Colonic mucosa (tissue), 4 donors: ENCODE data around the gene FMN2. TPM values are rescaled to one million over a fixed set of nuclear protein-coding genes. Genes with fewer than 3 reads are reported as not detected.

Experiments
- DNase-seq: peaks from one replicate; pipeline ENCODE4 v3.0.0-alpha.2; 2020
- H3K27ac ChIP-seq: fragments of 200-600 bp; one replicate; pipeline ENCODE4 v1.8.0; 2021
- H3K27me3 ChIP-seq: fragments of 200-600 bp; one replicate; pipeline ENCODE4 v1.8.0; 2021
- H3K36me3 ChIP-seq: fragments of 200-600 bp; one replicate; pipeline ENCODE4 v1.8.0; 2021
- H3K4me1 ChIP-seq: fragments of 200-600 bp; one replicate; pipeline ENCODE4 v1.8.0; 2021; ENCODE audit warnings: mild to moderate bottlenecking
- H3K4me3 ChIP-seq: fragments of 200-600 bp; one replicate; pipeline ENCODE4 v1.8.0; 2021
- H3K9ac ChIP-seq, 2 donors: one replicate each; pipeline ENCODE4 v1.7.0; 2013; ENCODE audit warnings: control low read depth in 2 of 2, low read depth in 2 of 2, low read length in 2 of 2
- H3K9me3 ChIP-seq: fragments of 200-600 bp; one replicate; pipeline ENCODE4 v1.8.0; 2021
- CTCF ChIP-seq: fragments of 200-600 bp; IDR thresholded peaks from one replicate; pipeline ENCODE4 v1.8.0; 2022; ENCODE audit warnings: antibody characterized with exemption, mild to moderate bottlenecking
- intact Hi-C: fragments of 100-400 bp; cut with DNase I; formaldehyde crosslinking; loops from one replicate; pipeline ENCODE4 v1.14.1; 2022
- total RNA-seq, 2 donors: library from RNA; stranded (reverse); fragmentation: NEBNext Ultra II Directional in 1 of 2; extraction: Animal tissue kit (Norgen Biotek cat#: 25700) in 1 of 2; gene quantifications; one replicate each; pipeline ENCODE4 v1.2.1, GENCODE V29; 2021
- donor health status: healthy.
- donor health status: DM: no; HTN: no; CAD: no.
- donor health status: DM: no; HTN: no; CAD: no.

The FMN2 gene
- total RNA-seq, 2 donors from 2014 or later: 0.62 to 3.0 TPM

DNA sequence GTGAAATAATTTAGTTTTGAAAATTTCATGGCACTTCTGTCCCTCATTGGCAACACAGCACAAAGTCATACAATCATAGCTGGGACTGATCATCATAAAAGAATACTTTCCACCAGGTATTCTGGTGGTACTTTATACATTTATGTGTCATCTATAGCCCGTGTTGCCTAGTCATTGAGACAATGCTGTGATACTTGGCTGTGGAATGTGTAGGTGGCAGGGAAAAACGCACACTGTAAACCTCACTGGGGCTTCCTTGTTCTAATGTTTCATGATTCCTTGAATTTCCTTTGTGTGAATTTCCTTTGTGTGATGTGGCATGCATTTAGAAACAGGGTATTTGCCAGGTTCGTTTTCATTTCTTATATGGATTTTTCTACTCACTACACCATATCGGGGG lies 118.3 kb downstream of the FMN2 start:
- no peak overlapping the region for H3K4me3 ChIP-seq
- H3K9me3 ChIP-seq: no peaks in the 10 kb centered on the region
- intact Hi-C loops: no loop called here
- DNase-seq: no peak
- H3K27ac ChIP-seq: no peak overlapping the region
- H3K4me1 ChIP-seq: no peaks in the 10 kb centered on the region
- H3K9ac ChIP-seq: no peak overlapping the region
- no peak for TF ChIP-seq CTCF
- H3K36me3 ChIP-seq: no peaks in the 10 kb centered on the region
- H3K27me3 ChIP-seq: no peaks in the 10 kb centered on the region

GRCh38 chr1:240212556-240212955 lies 120.9 kb downstream of the FMN2 start:
- no peaks in the 10 kb centered on the region for H3K27me3 ChIP-seq
- no peak overlapping the region for H3K4me3 ChIP-seq
- no peak overlapping the region for H3K9ac ChIP-seq
- intact Hi-C loops: no loop called here
- H3K27ac ChIP-seq: no peak overlapping the region
- no peak for DNase-seq
- H3K9me3 ChIP-seq: no peaks in the 10 kb centered on the region
- no peaks in the 10 kb centered on the region for H3K36me3 ChIP-seq
- no peak for TF ChIP-seq CTCF
- no peaks in the 10 kb centered on the region for H3K4me1 ChIP-seq

DNA sequence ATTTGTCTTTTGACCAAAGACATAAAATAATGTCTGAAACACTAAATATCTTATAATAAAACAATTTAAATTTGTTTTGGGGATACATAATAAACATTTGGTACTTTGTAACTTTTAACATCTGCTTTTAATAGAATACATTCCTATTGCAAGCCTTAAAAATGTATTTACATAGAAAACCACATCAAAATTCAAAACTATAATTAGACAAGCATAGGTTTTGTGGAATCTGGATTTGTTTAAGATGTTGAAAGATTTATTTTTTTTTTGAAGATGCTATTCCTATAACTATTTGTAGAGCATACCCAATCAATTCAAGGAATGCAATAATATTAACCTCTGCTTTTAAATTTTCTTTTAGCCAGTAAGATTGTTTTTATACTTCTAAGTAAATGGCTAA lies 125.7 kb downstream of the FMN2 start:
- Histone ChIP-seq H3K27ac (no peak overlapping the region), H3K9ac (no peak overlapping the region), H3K27me3 (no peaks in the 10 kb centered on the region), H3K4me3 (no peak overlapping the region), H3K4me1 (no peaks in the 10 kb centered on the region), H3K36me3 (no peaks in the 10 kb centered on the region), H3K9me3 (no peaks in the 10 kb centered on the region)
- DNase-seq: no peak
- no peak for TF ChIP-seq CTCF
- intact Hi-C loops: no loop called here

DNA sequence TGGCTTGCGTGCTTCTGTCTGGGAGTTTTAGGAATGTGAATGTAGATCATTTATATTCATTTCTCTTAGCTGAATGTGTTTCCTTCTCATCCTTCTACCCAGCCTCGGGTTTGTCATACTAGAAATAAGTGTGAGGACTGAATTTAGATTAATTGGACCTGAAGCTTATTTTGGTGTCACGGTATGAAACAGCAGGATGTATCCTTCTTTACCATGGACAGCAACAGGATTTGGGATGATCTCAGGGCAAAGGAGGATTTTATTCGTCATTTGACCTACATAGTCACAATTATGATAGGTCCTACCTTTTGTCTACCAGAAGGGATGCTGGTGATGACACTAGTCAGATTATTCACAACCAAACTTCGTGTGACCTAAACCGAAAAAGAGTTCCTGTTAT lies 127.4 kb downstream of the FMN2 start:
- Histone ChIP-seq H3K4me1 (no peaks in the 10 kb centered on the region), H3K9ac (no peak overlapping the region), H3K4me3 (no peak overlapping the region), H3K27me3 (no peaks in the 10 kb centered on the region), H3K9me3 (no peaks in the 10 kb centered on the region), H3K36me3 (no peaks in the 10 kb centered on the region), H3K27ac (no peak overlapping the region)
- intact Hi-C loops: no loop called here
- no peak for TF ChIP-seq CTCF
- DNase-seq: no peak

- intact Hi-C loops: no loop called here
- Histone ChIP-seq H3K27ac (no peak overlapping the region), H3K9ac (no peak overlapping the region), H3K27me3 (no peaks in the 10 kb centered on the region), H3K36me3 (no peaks in the 10 kb centered on the region), H3K9me3 (no peaks in the 10 kb centered on the region), H3K4me3 (no peak overlapping the region), H3K4me1 (no peaks in the 10 kb centered on the region)
- no peak for TF ChIP-seq CTCF
- DNase-seq: no peak
Observed at GRCh38 chr1:240226102-240226501, 134.4 kb downstream of the FMN2 start.

DNA sequence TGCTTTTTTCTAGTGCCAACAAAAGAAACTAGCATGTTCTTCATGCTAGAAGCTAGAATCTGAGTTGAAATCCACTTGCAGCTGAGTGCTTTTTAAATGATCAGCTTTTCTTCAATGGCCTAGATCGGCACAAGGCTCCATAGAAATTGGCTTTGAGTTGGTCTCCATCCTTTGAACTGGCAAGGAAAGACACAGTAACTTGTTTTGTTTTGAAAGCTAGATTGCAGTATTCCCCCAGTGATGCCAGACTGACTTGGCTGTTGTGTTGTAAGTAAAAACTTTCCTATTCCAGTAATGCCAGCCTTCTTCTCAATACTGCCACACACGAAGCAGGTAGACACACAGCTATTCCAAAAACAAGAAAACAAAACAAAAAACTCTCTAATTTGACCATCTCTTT lies 139.1 kb downstream of the FMN2 start:
- Histone ChIP-seq H3K9me3 (no peaks in the 10 kb centered on the region), H3K27me3 (no peaks in the 10 kb centered on the region), H3K4me1 (no peaks in the 10 kb centered on the region), H3K36me3 (no peaks in the 10 kb centered on the region), H3K4me3 (no peak overlapping the region), H3K9ac (no peak overlapping the region), H3K27ac (no peak overlapping the region)
- intact Hi-C loops: no loop called here
- no peak for TF ChIP-seq CTCF
- DNase-seq: no peak
